IPS-NIHi11 (cell line): ENCODE data around the gene TUBA8.
"Not testable (repeated sequence)": the region's sequence is repeated elsewhere in the genome, so short reads cannot be mapped to it uniquely, and the experiment has no call there.

ENCODE experiments used
- DNase-seq: peaks from one replicate; pipeline ENCODE4 v3.0.0; 2012; ENCODE audit warnings: mixed read lengths, low spot score

Gene TUBA8

GRCh38 chr22:18130699-18131429 is 20.3 kb downstream of the TUBA8 start:
- DNase-seq: no peak

GRCh38 chr22:18133452-18133851 is 22.8 kb downstream of the TUBA8 start:
- DNase-seq: no peak

- peak; percentile 41 for DNase-seq
These were observed 26.1 kb downstream of the TUBA8 start for GRCh38 chr22:18136563-18137320.

GRCh38 chr22:18141004-18141403 is 30.4 kb downstream of the TUBA8 start:
- DNase-seq: not testable (repeated sequence)

GRCh38 chr22:18144105-18144504 is 33.5 kb downstream of the TUBA8 start:
- DNase-seq: no peak

- DNase-seq: no peak
These were observed 35.2 kb downstream of the TUBA8 start for GRCh38 chr22:18145676-18146388.

- DNase-seq: no peak
These were observed 35.8 kb downstream of the TUBA8 start for GRCh38 chr22:18146389-18146753.

GRCh38 chr22:18147791-18148190 is 37.2 kb downstream of the TUBA8 start:
- no peak for DNase-seq

GRCh38 chr22:18148293-18148965 is 37.8 kb downstream of the TUBA8 start:
- no peak for DNase-seq

GRCh38 chr22:18152519-18152918 is 41.9 kb downstream of the TUBA8 start:
- no peak for DNase-seq

- DNase-seq: no peak
These were observed 44.3 kb downstream of the TUBA8 start for GRCh38 chr22:18154821-18155390.

GRCh38 chr22:18155546-18155945 is 44.9 kb downstream of the TUBA8 start:
- not testable (repeated sequence) for DNase-seq

GRCh38 chr22:18156878-18157713 is 46.5 kb downstream of the TUBA8 start:
- DNase-seq: peak; percentile 86

GRCh38 chr22:18157714-18158028 is 47.1 kb downstream of the TUBA8 start:
- DNase-seq: no peak

- not testable (repeated sequence) for DNase-seq
These were observed 50.0 kb downstream of the TUBA8 start for GRCh38 chr22:18160641-18161040.

- not testable (repeated sequence) for DNase-seq
These were observed 53.2 kb downstream of the TUBA8 start for GRCh38 chr22:18163843-18164242.

- not testable (repeated sequence) for DNase-seq
These were observed 54.0 kb downstream of the TUBA8 start for GRCh38 chr22:18164584-18164983.

- DNase-seq: not testable (repeated sequence)
These were observed 54.7 kb downstream of the TUBA8 start for GRCh38 chr22:18165356-18165755.

GRCh38 chr22:18170284-18170683 is 59.7 kb downstream of the TUBA8 start:
- peak; percentile 19 for DNase-seq

GRCh38 chr22:18172203-18172602 is 61.6 kb downstream of the TUBA8 start:
- DNase-seq: not testable (repeated sequence)

GRCh38 chr22:18172776-18173175 is 62.2 kb downstream of the TUBA8 start:
- DNase-seq: not testable (repeated sequence)
